H1 (cell line): ENCODE data around the gene IRF5. TPM values are rescaled to one million over a fixed set of nuclear protein-coding genes. Genes with fewer than 3 reads are reported as not detected.

Source experiments
- CTCF ChIA-PET: fragments of 300-600 bp; sonication (Branson Sonifier 250); formaldehyde crosslinking; loops from one replicate; lab custom pipeline; 2021; ENCODE audit not compliant: partially characterized antibody; lab: Charles Lee
- POLR2A ChIA-PET: fragments of 300-600 bp; sonication (Branson Sonifier 250); formaldehyde crosslinking; loops from one replicate; lab custom pipeline; 2021; ENCODE audit warnings: inconsistent platforms; ENCODE audit not compliant: partially characterized antibody; lab: Charles Lee
- DNase-seq, 2 experiments: peaks; one replicate each; pipeline versions ENCODE4 v3.0.0 to v3.0.0-alpha.2; 2010 to 2022; ENCODE audit warnings: low spot score in 2 of 2, low read depth in 1 of 2, mixed read lengths in 1 of 2
- FAIRE-seq: peaks from 2 replicates; lab custom pipeline; 2011; peaks lifted over from hg19 to GRCh38; lab: Jason Lieb, UNC
- H2AFZ ChIP-seq: 2 replicates; pipeline ENCODE4 v1.8.1; 2012; ENCODE audit warnings: low read length, inconsistent platforms
- H2AK5ac ChIP-seq: 2 replicates; pipeline ENCODE4 v1.6.1; 2013; ENCODE audit warnings: low read depth, low read length
- H2BK120ac ChIP-seq: replicated peaks from 2 replicates; pipeline ENCODE3; 2013; ENCODE audit warnings: low read depth, low read length, inconsistent platforms
- H2BK12ac ChIP-seq: 2 replicates; pipeline ENCODE4 v1.6.1; 2013; ENCODE audit warnings: low read depth, low read length
- H2BK15ac ChIP-seq: 2 replicates; pipeline ENCODE4 v1.6.1; 2013; ENCODE audit warnings: low read length
- H2BK20ac ChIP-seq: 2 replicates; pipeline ENCODE4 v1.6.1; 2013; ENCODE audit warnings: low read length
- H2BK5ac ChIP-seq: 2 replicates; pipeline ENCODE4 v1.6.1; 2013; ENCODE audit warnings: low read depth, low read length
- H3K14ac ChIP-seq: 2 replicates; pipeline ENCODE4 v1.6.1; 2013; ENCODE audit warnings: inconsistent platforms; ENCODE audit not compliant: insufficient read length
- H3K18ac ChIP-seq: 2 replicates; pipeline ENCODE4 v1.6.1; 2013; ENCODE audit warnings: low read length; ENCODE audit errors: extremely low read depth
- H3K23ac ChIP-seq: 2 replicates; pipeline ENCODE4 v1.6.1; 2013; ENCODE audit warnings: inconsistent platforms; ENCODE audit not compliant: insufficient read length
- H3K23me2 ChIP-seq: 2 replicates; pipeline ENCODE4 v1.6.1; 2013; ENCODE audit warnings: low read depth, low read length
- H3K27ac ChIP-seq: 2 replicates; pipeline ENCODE4 v1.6.1; 2011; ENCODE audit warnings: low read depth, low read length, inconsistent platforms
- H3K27me3 ChIP-seq, 4 experiments: replicated peaks in 1 of 4; 1 replicate in 1 of 4; 2 replicates in 3 of 4; pipeline versions ENCODE4 v1.6.1 to v1.8.1; 2011 to 2013; ENCODE audit warnings: low read length in 3 of 4, mild to moderate bottlenecking in 3 of 4, inconsistent platforms in 2 of 4, mixed read lengths in 2 of 4, moderate library complexity in 1 of 4; ENCODE audit not compliant: control insufficient read depth in 3 of 4, insufficient read depth in 3 of 4; ENCODE audit errors: extremely low read depth in 1 of 4
- H3K36me3 ChIP-seq, 4 experiments: 2 replicates each; pipeline versions ENCODE4 v1.6.1 to v1.8.1; 2011 to 2013; ENCODE audit warnings: mild to moderate bottlenecking in 4 of 4, low read length in 3 of 4, moderate library complexity in 2 of 4, control low read depth in 1 of 4, inconsistent platforms in 1 of 4; ENCODE audit not compliant: insufficient read depth in 4 of 4, control insufficient read depth in 2 of 4
- H3K4ac ChIP-seq: replicated peaks from 2 replicates; pipeline ENCODE3; 2013; ENCODE audit warnings: low read length, low read depth, mixed read lengths, inconsistent platforms; ENCODE audit not compliant: insufficient read length
- H3K4me1 ChIP-seq, 4 experiments: replicated peaks in 1 of 4; 1 replicate in 1 of 4; 2 replicates in 3 of 4; pipeline versions ENCODE4 v1.6.1 to v1.8.1; 2011 to 2013; ENCODE audit warnings: low read length in 3 of 4, inconsistent platforms in 2 of 4, mixed read lengths in 1 of 4; ENCODE audit not compliant: insufficient read depth in 4 of 4, control insufficient read depth in 3 of 4
- H3K4me2 ChIP-seq, 2 experiments: 2 replicates each; pipeline versions ENCODE4 v1.6.1 to v1.8.1; 2011 to 2013; ENCODE audit warnings: low read depth in 2 of 2, low read length in 2 of 2, control low read depth in 1 of 2, inconsistent platforms in 1 of 2, mild to moderate bottlenecking in 1 of 2; ENCODE audit not compliant: insufficient read depth in 1 of 2
- H3K4me3 ChIP-seq, 4 experiments: fragments of 200-600, 300-600 bp in 1 of 4; sonication (generic), shearing (Covaris generic), sonication (Bioruptor Twin) in 1 of 4; 2 replicates each; pipeline versions ENCODE4 v1.5.1 to v1.8.1; 2011 to 2016; ENCODE audit warnings: low read length in 4 of 4, low read depth in 3 of 4, control low read depth in 2 of 4, inconsistent platforms in 2 of 4, mild to moderate bottlenecking in 2 of 4, mixed read lengths in 1 of 4, moderate library complexity in 1 of 4; ENCODE audit not compliant: insufficient read depth in 2 of 4; ENCODE audit errors: extremely low read depth in 1 of 4
- H3K56ac ChIP-seq: replicated peaks from 2 replicates; pipeline ENCODE3; 2013; ENCODE audit warnings: low read depth, mild to moderate bottlenecking, mixed read lengths, low read length, inconsistent platforms; ENCODE audit not compliant: insufficient read length
- H3K79me1 ChIP-seq: 2 replicates; pipeline ENCODE4 v1.6.1; 2013; ENCODE audit warnings: low read depth, low read length, control low read depth
- H3K79me2 ChIP-seq, 2 experiments: 2 replicates each; pipeline versions ENCODE4 v1.6.1 to v1.8.1; 2012 to 2013; ENCODE audit warnings: low read length in 2 of 2, mild to moderate bottlenecking in 2 of 2, inconsistent platforms in 1 of 2; ENCODE audit not compliant: insufficient read depth in 2 of 2, control insufficient read depth in 1 of 2
- H3K9ac ChIP-seq, 4 experiments: replicated peaks in 1 of 4; 1 replicate in 1 of 4; 2 replicates in 3 of 4; pipeline versions ENCODE4 v1.6.1 to v1.8.1; 2011 to 2013; ENCODE audit warnings: low read depth in 3 of 4, low read length in 3 of 4, control low read depth in 2 of 4, mild to moderate bottlenecking in 2 of 4, moderate library complexity in 2 of 4, inconsistent platforms in 1 of 4; ENCODE audit errors: extremely low read depth in 1 of 4
- H3K9me3 ChIP-seq, 2 experiments: 2 replicates each; pipeline versions ENCODE4 v1.6.1 to v1.8.1; 2012 to 2013; ENCODE audit warnings: mild to moderate bottlenecking in 2 of 2, moderate library complexity in 2 of 2, control low read depth in 1 of 2, inconsistent platforms in 1 of 2, low read depth in 1 of 2, low read length in 1 of 2, mixed read lengths in 1 of 2; ENCODE audit not compliant: insufficient read depth in 2 of 2
- H4K20me1 ChIP-seq, 2 experiments: replicated peaks in 1 of 2; 2 replicates each; pipeline versions ENCODE3 to v1.8.1; 2011 to 2013; ENCODE audit warnings: inconsistent platforms in 2 of 2, low read length in 2 of 2, mild to moderate bottlenecking in 1 of 2; ENCODE audit not compliant: insufficient read depth in 2 of 2, control insufficient read depth in 1 of 2
- H4K5ac ChIP-seq: 2 replicates; pipeline ENCODE4 v1.6.1; 2013; ENCODE audit warnings: low read length, low read depth, mixed read lengths, inconsistent platforms; ENCODE audit not compliant: insufficient read length
- H4K8ac ChIP-seq: 2 replicates; pipeline ENCODE4 v1.8.0; 2013; ENCODE audit warnings: mild to moderate bottlenecking, moderate library complexity, low read length, inconsistent platforms; ENCODE audit not compliant: insufficient read depth; ENCODE audit errors: extremely low read depth
- H4K91ac ChIP-seq: replicated peaks from 2 replicates; pipeline ENCODE3; 2013; ENCODE audit warnings: low read length, mixed read lengths, inconsistent platforms; ENCODE audit not compliant: insufficient read length
- ATF2 ChIP-seq: IDR thresholded peaks from 2 replicates; pipeline ENCODE4 v1.6.1; 2012; ENCODE audit warnings: low read length, inconsistent platforms
- BRCA1 ChIP-seq: IDR thresholded peaks from 2 replicates; pipeline ENCODE4 v1.6.1; 2012; ENCODE audit warnings: low read depth, low read length, improper control_type of control experiment
- CREB1 ChIP-seq: IDR thresholded peaks from 2 replicates; pipeline ENCODE4 v1.6.1; 2012; ENCODE audit warnings: inconsistent platforms
- FOSL1 ChIP-seq: IDR thresholded peaks from 2 replicates; pipeline ENCODE4 v1.6.1; 2011; ENCODE audit warnings: mild to moderate bottlenecking, low read depth, low read length, moderate library complexity; ENCODE audit not compliant: insufficient read depth
- JUN ChIP-seq: IDR thresholded peaks from 2 replicates; pipeline ENCODE4 v1.6.1; 2011; ENCODE audit warnings: low read depth, mild to moderate bottlenecking, improper control_type of control experiment, low read length
- KDM4A ChIP-seq: IDR thresholded peaks from one replicate; pipeline ENCODE4 v1.7.1; 2012; ENCODE audit warnings: low read depth, mild to moderate bottlenecking, moderate library complexity, low read length, inconsistent platforms; ENCODE audit not compliant: severe bottlenecking
- POLR2AphosphoS5 ChIP-seq: IDR thresholded peaks from 2 replicates; pipeline ENCODE4 v1.6.1; 2011; ENCODE audit warnings: low read depth, low read length
- SAP30 ChIP-seq: fragments of 300-600 bp; sonication (generic); IDR thresholded peaks from 2 replicates; pipeline ENCODE4 v1.7.1; 2012; ENCODE audit warnings: low read length, moderate library complexity, mild to moderate bottlenecking, inconsistent platforms; ENCODE audit not compliant: insufficient read depth, insufficient replicate concordance
- SUZ12 ChIP-seq: fragments of 200-600 bp; sonication (generic); IDR thresholded peaks from 2 replicates; pipeline ENCODE4 v1.6.1; 2012; ENCODE audit warnings: mild to moderate bottlenecking, inconsistent platforms, low read length, moderate library complexity, mixed read lengths
- TAF1 ChIP-seq: IDR thresholded peaks from 2 replicates; pipeline ENCODE4 v1.6.1; 2011; ENCODE audit warnings: mild to moderate bottlenecking, low read depth, low read length
- TBP ChIP-seq: IDR thresholded peaks from 2 replicates; pipeline ENCODE4 v1.6.1; 2011; ENCODE audit warnings: low read depth, low read length, improper control_type of control experiment
- ZNF274 ChIP-seq: IDR thresholded peaks from 2 replicates; pipeline ENCODE4 v1.7.0; 2012; ENCODE audit warnings: low read length, borderline replicate concordance; ENCODE audit errors: extremely low read depth
- WGBS, 2 experiments: shearing (Covaris generic) in 1 of 2; methylation state at CpG; one replicate each; pipeline versions ENCODE4 v1.1.6 to v1.1.7; 2013 to 2015; ENCODE audit warnings: low lambda C conversion rate in 2 of 2, mixed read lengths in 2 of 2, inconsistent platforms in 1 of 2, low coverage in 1 of 2, missing lambda C conversion rate in 1 of 2; ENCODE audit not compliant: insufficient replicate concordance in 2 of 2, insufficient coverage in 1 of 2, insufficient read length in 1 of 2; ENCODE audit errors: extremely low coverage in 1 of 2, missing lambda C conversion rate in 1 of 2; 5-methylcytosine and 5-hydroxymethylcytosine counted together
- polyA plus RNA-seq, 7 experiments: library from polyadenylated mRNA; depleted of rRNA in 3 of 7; stranded (reverse) in 5 of 7; unstranded in 2 of 7; fragments of >200 nt in 5 of 7; fragments of 200-250 nt in 2 of 7; gene quantifications; 1 replicate in 5 of 7; 2 replicates in 1 of 7; 4 replicates in 1 of 7; pipeline versions ENCODE4 v1.2.1 to v1.2.3, GENCODE V29; 2011 to 2013; ENCODE audit warnings: missing spikeins in 2 of 7, mixed read lengths in 2 of 7
- total RNA-seq: library from RNA; stranded (reverse); fragmentation: NEBNext Ultra II Directional; extraction: Animal tissue kit (Norgen Biotek cat#: 25700); gene quantifications from 2 replicates; pipeline ENCODE4 v1.2.1, GENCODE V29; 2021

The IRF5 gene
- total and polyA plus RNA-seq, 2 of the 8 experiments (the other 6 are each of a cell fraction or from before 2014, with no cell fraction given) = 0.28 to 1.1 TPM

- H3K79me2 ChIP-seq = no peaks in the 10 kb centered on the region
- no peak overlapping the region; the same call in 1 of the 2 replicates for H2BK15ac ChIP-seq
- H4K20me1 ChIP-seq = peaks cover 0 to 13% of the 10 kb centered on the region in 2 experiments
- no peak overlapping the region for H4K91ac ChIP-seq
- H3K36me3 ChIP-seq = no peaks in the 10 kb centered on the region
- peak overlapping the region; percentile 24 for H4K5ac ChIP-seq
- DNase-seq (no peak), FAIRE-seq (no peak)
- 65% methylated on average over 8 of the region's 8 CpGs; no CpG with 5 or more reads in 1 of the 2 experiments for WGBS, 2 experiments
- no peak overlapping the region for H2BK12ac ChIP-seq
- H3K18ac ChIP-seq = peak overlapping the region; percentile 78; the same call in 1 of the 2 replicates
- no peak overlapping the region for H3K56ac ChIP-seq
- no peak overlapping the region for H3K27ac ChIP-seq
- peaks cover 0 to 7% (median 4%) of the 10 kb centered on the region in 4 experiments; a peak in 4 of 7 replicates for H3K27me3 ChIP-seq
- ChIA-PET CTCF (interaction anchor here (0.5 to 2.0 kb wide), 5 partner anchors 9 to 326 kb away, joined by 3 to 8 read pairs (median 4); no protein-coding TSS in a partner anchor), POLR2A (interaction anchor here (1.1 kb wide), 1 partner anchor 21 kb away, joined by 4 read pairs; the partner anchor contains the start of gene KCP)
- H2BK20ac ChIP-seq = no peak overlapping the region
- H3K4ac ChIP-seq = no peak overlapping the region
- TF ChIP-seq POLR2AphosphoS5 (no peak), TBP (no peak), SAP30 (no peak), ATF2 (no peak), TAF1 (no peak), FOSL1 (no peak), BRCA1 (no peak), ZNF274 (no peak), SUZ12 (no peak), KDM4A (no peak), JUN (no peak), CREB1 (no peak)
- H3K4me3 ChIP-seq = no peak overlapping the region
- H4K8ac ChIP-seq = no peak overlapping the region
- 0 out of 2 replicates have a peak, but pooled peaks cover 7% of the 10 kb centered on the region for H3K79me1 ChIP-seq
- no peak overlapping the region for H2AK5ac ChIP-seq
- H3K23me2 ChIP-seq = peaks cover 20% of the 10 kb centered on the region; the same call in 1 of the 2 replicates
- H3K4me2 ChIP-seq = peak overlapping the region in 1 of 2 experiments; percentile 47; a peak in 2 of 4 replicates
- peaks cover 0 to 19% (median 13%) of the 10 kb centered on the region in 4 experiments; a peak in 5 of 7 replicates for H3K4me1 ChIP-seq
- no peak overlapping the region for H2BK5ac ChIP-seq
- no peak overlapping the region for H3K9ac ChIP-seq
- no peak overlapping the region for H3K23ac ChIP-seq
- H2BK120ac ChIP-seq = no peak overlapping the region
- H3K14ac ChIP-seq = no peak overlapping the region
- no peak overlapping the region for H2AFZ ChIP-seq
- no peaks in the 10 kb centered on the region for H3K9me3 ChIP-seq
These were observed 48.6 kb upstream of the IRF5 start for GRCh38 chr7:128889121-128889520.
